ENCODE results near the gene SLC36A2. TPM values are rescaled to one million over a fixed set of nuclear protein-coding genes. Genes with fewer than 3 reads are reported as not detected.
"Not testable (repeated sequence)": the region's sequence is repeated elsewhere in the genome, so short reads cannot be mapped to it uniquely, and the experiment has no call there.

Gene SLC36A2
- total RNA-seq, 1 donor from 2014 or later, result not detected

DNA sequence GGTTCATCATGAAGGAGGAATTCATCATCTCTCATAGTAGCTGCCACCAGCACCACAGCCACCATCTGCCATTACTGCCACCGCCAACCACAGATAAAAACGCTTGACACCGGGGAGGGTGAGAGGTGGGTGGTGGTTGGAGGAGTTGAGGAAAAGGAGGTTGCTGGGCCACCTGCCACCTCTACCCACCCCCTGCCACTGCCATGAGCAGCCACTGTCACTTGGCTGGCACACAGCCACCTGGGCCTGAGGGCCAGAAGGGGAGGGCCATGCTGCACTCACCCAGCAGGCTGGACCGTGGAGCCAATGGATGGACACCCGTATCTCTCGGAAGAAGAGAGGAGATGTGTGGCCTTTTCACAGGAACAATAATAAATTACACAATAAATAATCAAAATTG is 31.3 kb upstream of the SLC36A2 start:
- TF ChIP-seq, protein P1, sequence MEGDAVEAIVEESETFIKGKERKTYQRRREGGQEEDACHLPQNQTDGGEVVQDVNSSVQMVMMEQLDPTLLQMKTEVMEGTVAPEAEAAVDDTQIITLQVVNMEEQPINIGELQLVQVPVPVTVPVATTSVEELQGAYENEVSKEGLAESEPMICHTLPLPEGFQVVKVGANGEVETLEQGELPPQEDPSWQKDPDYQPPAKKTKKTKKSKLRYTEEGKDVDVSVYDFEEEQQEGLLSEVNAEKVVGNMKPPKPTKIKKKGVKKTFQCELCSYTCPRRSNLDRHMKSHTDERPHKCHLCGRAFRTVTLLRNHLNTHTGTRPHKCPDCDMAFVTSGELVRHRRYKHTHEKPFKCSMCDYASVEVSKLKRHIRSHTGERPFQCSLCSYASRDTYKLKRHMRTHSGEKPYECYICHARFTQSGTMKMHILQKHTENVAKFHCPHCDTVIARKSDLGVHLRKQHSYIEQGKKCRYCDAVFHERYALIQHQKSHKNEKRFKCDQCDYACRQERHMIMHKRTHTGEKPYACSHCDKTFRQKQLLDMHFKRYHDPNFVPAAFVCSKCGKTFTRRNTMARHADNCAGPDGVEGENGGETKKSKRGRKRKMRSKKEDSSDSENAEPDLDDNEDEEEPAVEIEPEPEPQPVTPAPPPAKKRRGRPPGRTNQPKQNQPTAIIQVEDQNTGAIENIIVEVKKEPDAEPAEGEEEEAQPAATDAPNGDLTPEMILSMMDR (IDR thresholded peaks at IDR 0.05; ENCODE audit: insufficient read depth, low read length, poor library complexity, severe bottlenecking), result no peak
- DNase-seq (ENCODE audit: low read depth), result no peak
- Histone ChIP-seq H3K36me3 (ENCODE audit: control insufficient read depth, insufficient read depth, low read length) (no peaks in the 10 kb centered on the region), H3K27me3 (ENCODE audit: control insufficient read depth, insufficient read depth, low read length) (no peaks in the 10 kb centered on the region), H3K4me3 (ENCODE audit: low read depth, low read length) (no peak overlapping the region)

DNA sequence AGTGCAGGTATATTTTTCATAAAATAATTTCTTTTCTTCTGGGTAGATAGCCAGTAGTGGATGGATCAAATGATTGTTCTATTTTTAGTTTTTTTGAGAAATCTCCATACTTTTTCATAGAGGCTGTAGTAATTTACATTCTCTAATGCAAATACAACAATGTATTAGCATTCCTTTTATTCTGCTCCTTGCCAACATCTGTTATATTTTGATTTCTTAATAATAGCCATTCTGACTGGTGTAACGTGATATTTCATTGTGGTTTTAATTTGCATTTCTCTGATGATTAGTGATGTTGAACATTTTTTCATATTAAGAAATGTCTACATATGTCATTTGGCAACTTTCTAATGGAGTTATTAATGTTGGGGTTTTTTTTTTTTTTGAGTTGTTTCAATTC is 27.2 kb upstream of the SLC36A2 start:
- no peaks in the 10 kb centered on the region for H3K36me3 ChIP-seq (ENCODE audit: control insufficient read depth, insufficient read depth, low read length)
- TF ChIP-seq, protein P1 (IDR thresholded peaks at IDR 0.05; ENCODE audit: insufficient read depth, low read length, poor library complexity, severe bottlenecking), result no peak
- H3K27me3 ChIP-seq (ENCODE audit: control insufficient read depth, insufficient read depth, low read length), result no peaks in the 10 kb centered on the region
- no peak overlapping the region for H3K4me3 ChIP-seq (ENCODE audit: low read depth, low read length)
- DNase-seq (ENCODE audit: low read depth), result no peak

DNA sequence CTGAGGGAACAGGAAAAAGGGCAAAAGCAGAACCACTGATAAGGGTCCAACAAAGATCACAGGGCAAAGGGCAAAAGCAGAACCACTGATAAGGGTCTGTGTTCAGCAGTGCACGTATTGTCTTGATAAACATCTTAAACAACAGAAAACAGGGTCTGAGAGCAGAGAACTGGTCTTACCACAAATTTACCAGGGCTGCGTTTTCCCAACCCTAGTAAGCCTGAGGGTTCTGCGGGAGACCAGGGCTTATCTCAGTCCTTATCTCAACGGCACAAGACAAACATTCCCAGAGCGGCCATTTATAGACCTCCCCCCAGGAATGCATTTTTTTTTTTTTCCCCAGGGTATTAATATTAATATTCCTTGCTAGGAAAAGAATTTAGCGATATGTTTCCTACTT is 19.7 kb upstream of the SLC36A2 start:
- not testable (repeated sequence) for H3K36me3 ChIP-seq (ENCODE audit: control insufficient read depth, insufficient read depth, low read length); DNase-seq (ENCODE audit: low read depth); H3K4me3 ChIP-seq (ENCODE audit: low read depth, low read length); H3K27me3 ChIP-seq (ENCODE audit: control insufficient read depth, insufficient read depth, low read length)

DNA sequence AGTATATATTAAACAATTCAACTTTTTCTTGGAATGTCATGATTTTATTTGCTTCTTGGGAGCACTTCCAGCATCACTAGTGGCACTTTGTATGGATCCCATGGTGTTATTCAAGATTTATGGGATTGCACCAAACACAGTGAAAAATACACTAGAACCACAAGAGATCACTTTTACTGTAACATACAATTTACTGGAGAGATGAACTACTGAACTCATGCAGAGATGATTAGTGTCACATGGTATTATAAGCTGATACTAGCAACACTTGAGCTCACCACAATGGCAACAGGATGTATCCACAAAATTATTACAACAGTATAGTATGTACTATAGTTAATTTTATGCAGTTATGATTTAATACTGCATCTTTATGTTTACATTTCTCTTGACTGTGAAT is 16.3 kb upstream of the SLC36A2 start:
- TF ChIP-seq, protein P1 (IDR thresholded peaks at IDR 0.05; ENCODE audit: insufficient read depth, low read length, poor library complexity, severe bottlenecking), result no peak
- DNase-seq (ENCODE audit: low read depth), result no peak
- no peaks in the 10 kb centered on the region for H3K27me3 ChIP-seq (ENCODE audit: control insufficient read depth, insufficient read depth, low read length)
- no peak overlapping the region for H3K4me3 ChIP-seq (ENCODE audit: low read depth, low read length)
- no peaks in the 10 kb centered on the region for H3K36me3 ChIP-seq (ENCODE audit: control insufficient read depth, insufficient read depth, low read length)

DNA sequence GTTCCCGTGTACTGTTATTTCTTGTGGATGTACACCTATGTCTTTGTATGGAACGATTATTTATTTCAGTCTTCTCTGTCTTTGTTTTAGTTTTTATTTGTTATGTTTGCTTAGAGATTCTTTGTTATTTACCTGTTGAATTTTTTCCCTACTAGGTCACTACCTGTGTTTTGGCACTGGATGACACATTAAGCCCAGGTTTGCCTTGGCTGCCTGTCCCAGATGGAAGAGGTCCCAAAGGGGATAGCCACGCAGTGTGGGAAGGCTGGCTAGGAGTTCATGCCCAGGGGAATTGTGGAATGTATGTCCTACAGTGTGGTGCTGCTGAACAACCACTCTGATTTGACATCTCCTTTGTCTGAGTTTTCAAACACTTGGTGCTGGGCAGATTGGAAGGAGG is 15.6 kb upstream of the SLC36A2 start:
- no peak for DNase-seq (ENCODE audit: low read depth)
- Histone ChIP-seq H3K4me3 (ENCODE audit: low read depth, low read length) (no peak overlapping the region), H3K36me3 (ENCODE audit: control insufficient read depth, insufficient read depth, low read length) (no peaks in the 10 kb centered on the region), H3K27me3 (ENCODE audit: control insufficient read depth, insufficient read depth, low read length) (no peaks in the 10 kb centered on the region)
- TF ChIP-seq, protein P1 (IDR thresholded peaks at IDR 0.05; ENCODE audit: insufficient read depth, low read length, poor library complexity, severe bottlenecking), result no peak

DNA sequence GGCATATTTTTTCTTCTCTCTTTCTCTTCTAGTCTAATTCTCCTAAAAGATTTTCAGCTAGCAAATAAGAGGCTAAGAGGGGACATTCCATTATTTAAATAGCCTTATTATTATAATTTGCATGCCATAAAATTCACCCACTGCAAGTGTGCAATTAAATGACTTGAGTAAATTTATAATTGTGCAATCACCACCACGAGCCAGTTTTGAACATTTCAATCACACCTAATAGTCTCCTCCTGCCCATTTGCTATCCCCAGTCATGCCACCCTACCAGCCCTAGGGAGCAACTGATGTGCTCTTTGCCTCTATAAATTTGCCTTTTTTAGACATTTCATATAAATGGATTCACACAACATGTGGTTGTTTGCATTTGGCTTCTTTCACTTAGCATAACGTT is 12.0 kb upstream of the SLC36A2 start:
- H3K27me3 ChIP-seq (ENCODE audit: control insufficient read depth, insufficient read depth, low read length), result no peaks in the 10 kb centered on the region
- H3K4me3 ChIP-seq (ENCODE audit: low read depth, low read length), result no peak overlapping the region
- TF ChIP-seq, protein P1 (IDR thresholded peaks at IDR 0.05; ENCODE audit: insufficient read depth, low read length, poor library complexity, severe bottlenecking), result no peak
- no peaks in the 10 kb centered on the region for H3K36me3 ChIP-seq (ENCODE audit: control insufficient read depth, insufficient read depth, low read length)
- no peak for DNase-seq (ENCODE audit: low read depth)
